BLaER1 treated with 17β-estradiol and CSF1 and Interleukin-3, amounts not matched to agents 10 nM and 100 nM (cell line): ENCODE results near the gene TPD52L1.

ENCODE experiments used
- H3K27ac ChIP-seq, 11 experiments: shearing (Covaris generic); formaldehyde crosslinking; 2 replicates each; pipeline ENCODE4 v1.8.1; 2022
- H3K27me3 ChIP-seq, 11 experiments: shearing (Covaris generic); formaldehyde crosslinking; 2 replicates each; pipeline ENCODE4 v1.8.1; 2022
- H3K36me3 ChIP-seq, 11 experiments: shearing (Covaris generic); formaldehyde crosslinking; 2 replicates each; pipeline ENCODE4 v1.8.1; 2022
- H3K4me1 ChIP-seq, 10 experiments: shearing (Covaris generic); formaldehyde crosslinking; 2 replicates each; pipeline ENCODE4 v1.8.1; 2022
- H3K4me2 ChIP-seq, 11 experiments: shearing (Covaris generic); formaldehyde crosslinking; 2 replicates each; pipeline ENCODE4 v1.8.1; 2022
- H3K4me3 ChIP-seq, 10 experiments: shearing (Covaris generic); formaldehyde crosslinking; 2 replicates each; pipeline ENCODE4 v1.8.1; 2022
- H3K9ac ChIP-seq, 11 experiments: shearing (Covaris generic); formaldehyde crosslinking; 2 replicates each; pipeline ENCODE4 v1.8.1; 2022
- H3K9me3 ChIP-seq, 11 experiments: shearing (Covaris generic); formaldehyde crosslinking; replicated peaks in 1 of 11; 2 replicates each; pipeline ENCODE4 v1.8.1; 2022
- H4K20me1 ChIP-seq, 11 experiments: shearing (Covaris generic); formaldehyde crosslinking; 2 replicates each; pipeline ENCODE4 v1.8.1; 2022
- Cebpa-rat ChIP-seq, 11 experiments: shearing (Covaris generic); IDR thresholded peaks; 2 replicates each; pipeline ENCODE4 v1.8.1; 2022

The TPD52L1 gene, protein sequence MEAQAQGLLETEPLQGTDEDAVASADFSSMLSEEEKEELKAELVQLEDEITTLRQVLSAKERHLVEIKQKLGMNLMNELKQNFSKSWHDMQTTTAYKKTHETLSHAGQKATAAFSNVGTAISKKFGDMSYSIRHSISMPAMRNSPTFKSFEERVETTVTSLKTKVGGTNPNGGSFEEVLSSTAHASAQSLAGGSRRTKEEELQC

DNA sequence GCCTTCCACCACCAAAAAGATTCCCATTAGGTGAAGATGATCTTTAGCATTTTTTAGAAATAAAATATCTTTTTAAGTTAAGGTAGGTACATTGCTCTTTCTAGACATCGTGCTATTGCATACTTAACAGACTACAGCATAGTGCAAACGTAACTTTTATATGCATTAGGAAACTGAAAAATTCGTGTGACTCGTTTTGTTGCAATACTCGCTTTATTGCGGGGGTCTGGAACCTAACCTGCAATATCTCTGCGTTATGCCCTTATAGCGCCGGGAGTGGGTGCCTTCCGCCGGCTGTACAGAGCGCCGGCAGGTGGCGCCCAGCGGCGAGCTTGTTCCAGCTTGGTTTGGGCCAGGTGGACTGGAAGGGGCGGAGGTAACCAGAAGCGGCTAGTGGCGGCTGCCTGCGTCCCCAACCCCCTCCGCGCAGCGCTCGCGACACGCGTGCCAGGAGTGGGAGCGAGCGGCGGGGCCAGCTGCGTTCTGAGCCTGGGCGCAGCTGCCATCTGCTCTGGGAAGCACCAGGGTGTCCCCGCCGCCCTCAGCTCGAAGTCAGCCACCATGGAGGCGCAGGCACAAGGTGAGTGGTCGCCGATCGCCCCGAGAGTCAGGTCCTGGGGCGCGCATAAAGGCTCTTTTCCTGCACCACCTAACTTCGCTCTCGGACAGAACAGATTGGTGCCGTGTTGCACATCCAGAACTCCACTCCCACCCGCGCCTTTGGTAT, at the start of gene TPD52L1:
Gene TPD52L1 (plus strand): TSS at position 383 of the 727 bp plus-strand sequence. CDS start 179 bp downstream, at position 562.
- peaks cover 16 to 24% (median 18%) of the 10 kb centered on the region in 11 experiments for H3K9me3 ChIP-seq
- H4K20me1 ChIP-seq = no peaks in the 10 kb centered on the region
- no peak for TF ChIP-seq Cebpa-rat (IDR thresholded peaks at IDR 0.05)
- peaks cover 0 to 28% (median 3%) of the 10 kb centered on the region in 10 experiments; a peak in 10 of 20 replicates for H3K4me1 ChIP-seq
- H3K4me3 ChIP-seq = peak within 1 kb of the TSS; percentile 19 to 46 (median 36); a peak in 12 of 20 replicates
- H3K27me3 ChIP-seq = peaks cover 14 to 23% (median 18%) of the 10 kb centered on the region in 11 experiments
- H3K27ac ChIP-seq = no peak within 1 kb of the TSS
- H3K9ac ChIP-seq = no peak within 1 kb of the TSS
- no peaks in the 10 kb centered on the region for H3K36me3 ChIP-seq
- H3K4me2 ChIP-seq = peak within 1 kb of the TSS; percentile 27 to 77 (median 58); a peak in 21 of 22 replicates

DNA sequence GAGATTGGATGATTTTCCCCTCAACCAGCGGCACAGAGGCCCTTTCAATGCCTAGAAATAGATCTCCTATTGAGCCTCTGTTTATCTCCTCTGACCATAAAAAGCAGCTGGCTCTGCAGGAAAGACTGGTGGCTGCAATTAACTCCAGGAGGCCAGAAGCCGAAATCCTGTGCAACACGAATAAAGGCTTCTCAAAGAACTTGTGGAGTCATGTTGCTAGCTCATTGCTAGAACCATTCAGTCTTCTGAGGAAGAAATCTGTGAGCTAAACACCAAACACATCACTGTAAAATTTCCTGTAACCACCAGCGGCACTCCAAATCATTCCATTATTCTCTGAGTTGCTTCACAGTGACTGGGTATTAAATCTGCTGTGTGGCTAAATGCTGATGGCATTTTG, 49.1 kb upstream of the TPD52L1 start:
- Histone ChIP-seq H3K27ac (no peak overlapping the region), H3K9me3 (peaks cover 7 to 15% (median 11%) of the 10 kb centered on the region in 11 experiments; a peak in 20 of 22 replicates), H3K4me2 (no peak overlapping the region), H3K27me3 (no peaks in the 10 kb centered on the region), H3K4me3 (no peak overlapping the region), H3K9ac (no peak overlapping the region), H4K20me1 (no peaks in the 10 kb centered on the region), H3K4me1 (peaks cover 0 to 27% (median 19%) of the 10 kb centered on the region in 10 experiments; a peak in 12 of 20 replicates), H3K36me3 (no peaks in the 10 kb centered on the region)
- TF ChIP-seq Cebpa-rat (IDR thresholded peaks at IDR 0.05) = no peak

DNA sequence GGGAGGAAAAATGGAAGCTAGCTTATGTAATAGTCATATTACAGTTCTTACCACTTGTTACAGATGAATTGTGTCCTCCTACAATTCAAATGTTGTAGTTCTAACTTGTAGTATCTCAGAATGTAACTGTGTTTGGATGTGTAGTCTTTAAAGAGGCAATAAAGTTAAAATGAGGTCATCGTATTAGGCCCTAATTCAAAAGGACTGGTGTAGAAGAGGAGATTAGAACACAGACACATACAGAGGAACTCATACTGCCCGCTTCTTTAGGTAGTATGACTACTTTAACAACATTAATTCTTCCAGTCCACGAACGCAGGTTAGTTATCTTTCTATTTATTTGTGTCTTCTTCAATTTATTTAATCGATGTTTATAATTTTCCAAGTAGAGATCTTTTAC, 46.5 kb upstream of the TPD52L1 start:
- no peak for TF ChIP-seq Cebpa-rat (IDR thresholded peaks at IDR 0.05)
- Histone ChIP-seq H3K9me3 (peaks cover 34 to 41% (median 37%) of the 10 kb centered on the region in 11 experiments), H3K9ac (no peak overlapping the region), H4K20me1 (no peaks in the 10 kb centered on the region), H3K4me3 (no peak overlapping the region), H3K27ac (no peak overlapping the region), H3K4me2 (no peak overlapping the region), H3K36me3 (peaks cover 0 to 4% (median 0%) of the 10 kb centered on the region in 11 experiments; a peak in 1 of 22 replicates), H3K4me1 (peaks cover 0 to 5% (median 4%) of the 10 kb centered on the region in 10 experiments; a peak in 8 of 20 replicates), H3K27me3 (no peaks in the 10 kb centered on the region)

- TF ChIP-seq Cebpa-rat (IDR thresholded peaks at IDR 0.05) = no peak
- H3K36me3 ChIP-seq = peaks cover 0 to 4% (median 0%) of the 10 kb centered on the region in 11 experiments; a peak in 2 of 22 replicates
- H4K20me1 ChIP-seq = no peaks in the 10 kb centered on the region
- H3K4me3 ChIP-seq = no peak overlapping the region
- H3K9ac ChIP-seq = no peak overlapping the region
- no peak overlapping the region for H3K4me2 ChIP-seq
- H3K27me3 ChIP-seq = no peaks in the 10 kb centered on the region
- peaks cover 42 to 50% (median 46%) of the 10 kb centered on the region in 11 experiments for H3K9me3 ChIP-seq
- no peaks in the 10 kb centered on the region for H3K4me1 ChIP-seq
- no peak overlapping the region for H3K27ac ChIP-seq
Observed at GRCh38 chr6:125107896-125108295, 45.7 kb upstream of the TPD52L1 start.

GRCh38 chr6:125110056-125110455, 43.5 kb upstream of the TPD52L1 start:
- H3K9me3 ChIP-seq = peaks cover 44 to 54% (median 49%) of the 10 kb centered on the region in 11 experiments
- no peak overlapping the region for H3K9ac ChIP-seq

DNA sequence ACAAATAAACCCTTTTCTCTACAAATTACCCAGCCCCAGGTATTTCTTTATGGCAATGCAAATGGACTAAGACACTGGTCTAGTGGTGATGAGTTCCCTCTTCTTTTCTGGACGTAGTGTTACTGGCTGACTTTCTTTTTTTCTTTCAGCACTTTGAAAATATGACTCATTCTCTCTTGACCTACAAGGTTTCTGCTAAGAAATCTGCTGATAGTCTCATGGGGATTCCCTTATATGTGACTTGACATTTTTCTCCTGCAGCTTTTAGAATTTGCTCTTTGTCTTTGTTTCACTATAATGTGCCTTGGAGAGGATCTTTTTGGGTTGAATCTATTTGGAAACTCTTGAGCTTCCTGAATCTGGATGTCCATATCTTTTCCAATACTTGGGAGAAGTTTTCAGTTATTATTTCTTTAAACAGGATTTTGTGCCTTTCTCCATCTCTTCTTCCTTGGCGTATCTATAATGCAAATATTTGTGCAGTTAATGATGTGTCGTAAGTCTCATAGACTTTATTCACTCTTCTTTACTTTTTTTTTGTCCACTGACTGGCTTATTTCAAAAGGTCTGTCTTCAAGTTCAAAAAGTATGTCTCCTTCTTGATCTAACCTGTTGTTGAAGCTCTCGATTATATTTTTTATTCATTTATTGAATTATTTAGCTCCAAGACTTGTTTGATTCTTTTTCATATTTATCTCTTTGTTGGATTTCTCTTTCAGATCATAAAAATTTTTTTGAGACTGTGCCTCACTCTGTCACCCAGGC, 42.2 kb upstream of the TPD52L1 start:
- Histone ChIP-seq H3K9ac (no peak overlapping the region), H3K4me1 (no peaks in the 10 kb centered on the region), H3K36me3 (peaks cover 0 to 4% (median 0%) of the 10 kb centered on the region in 11 experiments; a peak in 2 of 22 replicates), H3K27me3 (no peaks in the 10 kb centered on the region), H3K4me3 (no peak overlapping the region; a peak in 1 of 20 replicates), H3K9me3 (peaks cover 44 to 54% (median 49%) of the 10 kb centered on the region in 11 experiments), H3K4me2 (no peak overlapping the region), H3K27ac (no peak overlapping the region), H4K20me1 (no peaks in the 10 kb centered on the region)
- no peak for TF ChIP-seq Cebpa-rat (IDR thresholded peaks at IDR 0.05)

More at GRCh38 chr6:125110056-125110455, 43.5 kb upstream of the TPD52L1 start:
- Histone ChIP-seq H4K20me1 (no peaks in the 10 kb centered on the region), H3K4me3 (no peak overlapping the region), H3K4me1 (no peaks in the 10 kb centered on the region), H3K4me2 (no peak overlapping the region), H3K27me3 (no peaks in the 10 kb centered on the region), H3K36me3 (peaks cover 0 to 4% (median 0%) of the 10 kb centered on the region in 11 experiments; a peak in 2 of 22 replicates), H3K27ac (no peak overlapping the region)
- no peak for TF ChIP-seq Cebpa-rat (IDR thresholded peaks at IDR 0.05)

- Histone ChIP-seq H4K20me1 (no peaks in the 10 kb centered on the region), H3K4me3 (no peak overlapping the region), H3K4me1 (no peaks in the 10 kb centered on the region), H3K27me3 (no peaks in the 10 kb centered on the region), H3K27ac (no peak overlapping the region), H3K9me3 (peaks cover 44 to 54% (median 49%) of the 10 kb centered on the region in 11 experiments), H3K4me2 (no peak overlapping the region), H3K36me3 (peaks cover 0 to 4% (median 0%) of the 10 kb centered on the region in 11 experiments; a peak in 2 of 22 replicates), H3K9ac (no peak overlapping the region)
- no peak for TF ChIP-seq Cebpa-rat (IDR thresholded peaks at IDR 0.05)
Observed at GRCh38 chr6:125112934-125113333, 40.6 kb upstream of the TPD52L1 start.

DNA sequence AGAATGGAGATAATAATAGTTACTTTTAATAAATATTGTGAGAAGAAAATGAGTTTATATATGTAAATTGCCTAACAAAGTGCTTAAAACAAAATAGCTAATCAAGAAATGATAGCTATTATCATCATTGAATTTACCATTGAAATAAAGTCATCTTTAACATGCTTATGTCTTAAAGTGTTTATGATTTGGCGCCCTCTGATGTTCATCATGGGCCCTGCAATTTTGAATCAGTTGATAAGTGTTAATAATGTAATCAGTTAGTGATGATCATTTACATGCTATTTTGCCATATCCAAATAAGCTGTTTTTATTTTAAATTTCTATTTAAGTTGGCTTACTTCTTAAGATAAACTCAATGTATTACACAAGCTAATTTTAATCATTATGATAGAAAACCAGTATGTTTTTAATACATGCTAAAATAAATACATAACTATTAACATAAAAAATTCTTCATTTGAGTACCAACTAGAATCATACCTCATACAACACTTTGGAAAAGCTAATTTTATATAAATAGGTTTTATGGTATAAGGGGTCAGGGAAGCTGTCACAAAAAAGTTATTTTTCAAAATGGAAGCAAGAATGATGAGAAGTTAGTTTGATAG, 39.2 kb upstream of the TPD52L1 start:
- H4K20me1 ChIP-seq = no peaks in the 10 kb centered on the region
- no peaks in the 10 kb centered on the region for H3K4me1 ChIP-seq
- no peak overlapping the region for H3K4me3 ChIP-seq
- no peak overlapping the region for H3K27ac ChIP-seq
- H3K36me3 ChIP-seq = peaks cover 0 to 4% (median 0%) of the 10 kb centered on the region in 11 experiments; a peak in 2 of 22 replicates
- no peak overlapping the region for H3K4me2 ChIP-seq
- H3K27me3 ChIP-seq = no peaks in the 10 kb centered on the region
- H3K9ac ChIP-seq = no peak overlapping the region
- peaks cover 37 to 41% (median 39%) of the 10 kb centered on the region in 11 experiments for H3K9me3 ChIP-seq
- TF ChIP-seq Cebpa-rat (IDR thresholded peaks at IDR 0.05) = no peak
